ENCODE measurements around the gene STK24. TPM values are rescaled to one million over a fixed set of nuclear protein-coding genes. Genes with fewer than 3 reads are reported as not detected.
A peak's percentile ranks its signal among the peaks of the same experiment; 100 is the strongest.

Gene STK24
- total and polyA plus RNA-seq, 2 of the 8 experiments (the other 6 are each of a cell fraction or from before 2014, with no cell fraction given), result 62.8 to 143 TPM

GRCh38 chr13:98626298-98626935, 49.5 kb upstream of the STK24 start:
- H3K18ac ChIP-seq (ENCODE audit: extremely low read depth, low read length), result no peak overlapping the region
- no peak overlapping the region for H4K91ac ChIP-seq (replicated peaks; ENCODE audit: insufficient read length, low read length)
- H3K4me2 ChIP-seq (ENCODE audit: insufficient read depth in 1 of 2, low read depth in 2 of 2, low read length in 2 of 2), result no peak overlapping the region
- H2AFZ ChIP-seq (ENCODE audit: low read length), result no peak overlapping the region
- H2BK15ac ChIP-seq (ENCODE audit: low read length), result no peak overlapping the region
- no peaks in the 10 kb centered on the region for H3K27me3 ChIP-seq (replicated peaks in 1 of 4; ENCODE audit: control insufficient read depth in 3 of 4, extremely low read depth in 1 of 4, insufficient read depth in 3 of 4, low read length in 3 of 4)
- no peaks in the 10 kb centered on the region for H3K9me3 ChIP-seq (ENCODE audit: insufficient read depth in 2 of 2, low read depth in 1 of 2, low read length in 1 of 2)
- no peak overlapping the region for H3K4ac ChIP-seq (replicated peaks; ENCODE audit: insufficient read length, low read depth, low read length)
- H3K23me2 ChIP-seq (ENCODE audit: low read depth, low read length), result no peaks in the 10 kb centered on the region
- H4K8ac ChIP-seq (ENCODE audit: extremely low read depth, insufficient read depth, low read length), result no peak overlapping the region
- no peak overlapping the region for H2BK120ac ChIP-seq (replicated peaks; ENCODE audit: low read depth, low read length)
- no peak for FAIRE-seq
- H3K79me1 ChIP-seq (ENCODE audit: low read depth, low read length), result no peaks in the 10 kb centered on the region
- WGBS, 2 experiments (ENCODE audit: extremely low coverage in 1 of 2, insufficient coverage in 1 of 2, insufficient read length in 1 of 2, insufficient replicate concordance in 2 of 2, low coverage in 1 of 2, low lambda C conversion rate in 2 of 2, missing lambda C conversion rate in 1 of 2), result no CpG with 5 or more reads among the region's 1 CpG
- ChIA-PET POLR2A (ENCODE audit: partially characterized antibody) (no interaction called here), CTCF (ENCODE audit: partially characterized antibody) (interaction anchor here (0.9 to 2.1 kb wide), 3 partner anchors 9 to 168 kb away, joined by 3 to 5 read pairs (median 3); no protein-coding TSS in a partner anchor)
- no peaks in the 10 kb centered on the region for H3K79me2 ChIP-seq (ENCODE audit: control insufficient read depth in 1 of 2, insufficient read depth in 2 of 2, low read length in 2 of 2)
- no peak overlapping the region for H2BK20ac ChIP-seq (ENCODE audit: low read length)
- H3K36me3 ChIP-seq (ENCODE audit: control insufficient read depth in 2 of 4, insufficient read depth in 4 of 4, low read length in 3 of 4), result no peaks in the 10 kb centered on the region
- H3K56ac ChIP-seq (replicated peaks; ENCODE audit: insufficient read length, low read depth, low read length), result no peak overlapping the region
- DNase-seq (ENCODE audit: low read depth in 1 of 2, low spot score in 2 of 2), result peak in 1 of 2 experiments; percentile 8
- H3K14ac ChIP-seq (ENCODE audit: insufficient read length), result no peak overlapping the region
- no peak overlapping the region for H3K23ac ChIP-seq (ENCODE audit: insufficient read length)
- no peak overlapping the region for H3K9ac ChIP-seq (replicated peaks in 1 of 4; ENCODE audit: extremely low read depth in 1 of 4, low read depth in 3 of 4, low read length in 3 of 4)
- H4K5ac ChIP-seq (ENCODE audit: insufficient read length, low read depth, low read length), result no peak overlapping the region
- H3K4me1 ChIP-seq (replicated peaks in 1 of 4; ENCODE audit: control insufficient read depth in 3 of 4, insufficient read depth in 4 of 4, low read length in 3 of 4), result 0 out of 7 replicates have a peak, but pooled peaks cover 0 to 3% (median 0%) of the 10 kb centered on the region in 4 experiments
- H4K20me1 ChIP-seq (replicated peaks in 1 of 2; ENCODE audit: control insufficient read depth in 1 of 2, insufficient read depth in 2 of 2, low read length in 2 of 2), result no peaks in the 10 kb centered on the region
- no peak overlapping the region for H3K4me3 ChIP-seq (ENCODE audit: extremely low read depth in 1 of 4, insufficient read depth in 2 of 4, low read depth in 3 of 4, low read length in 4 of 4)
- H2BK5ac ChIP-seq (ENCODE audit: low read depth, low read length), result no peak overlapping the region
- no peak overlapping the region for H2BK12ac ChIP-seq (ENCODE audit: low read depth, low read length)
- no peak overlapping the region for H2AK5ac ChIP-seq (ENCODE audit: low read depth, low read length)
- no peak overlapping the region for H3K27ac ChIP-seq (ENCODE audit: low read depth, low read length)
- TF ChIP-seq SIN3A (conservative IDR thresholded peaks at IDR 0.05 in 1 of 2, IDR thresholded peaks at IDR 0.05 in 1 of 2; ENCODE audit: low read depth in 1 of 2, low read length in 2 of 2), result no peak
- TF ChIP-seq SUZ12 (IDR thresholded peaks at IDR 0.05; ENCODE audit: low read length), result no peak
- TF ChIP-seq RXRA (IDR thresholded peaks at IDR 0.05; ENCODE audit: insufficient read depth, low read depth, low read length), result no peak
- TF ChIP-seq RBBP5 (IDR thresholded peaks at IDR 0.05; ENCODE audit: borderline replicate concordance, low read depth, low read length), result no peak
- no peak for TF ChIP-seq KDM4A (IDR thresholded peaks at IDR 0.05; ENCODE audit: low read depth, low read length, severe bottlenecking)
- TF ChIP-seq CBX5 (IDR thresholded peaks at IDR 0.05; ENCODE audit: low read depth, low read length), result no peak
- TF ChIP-seq SRF (IDR thresholded peaks at IDR 0.05; ENCODE audit: low read depth, low read length), result no peak
- no peak for TF ChIP-seq CEBPB (IDR thresholded peaks at IDR 0.05; ENCODE audit: low read depth, low read length)
- TF ChIP-seq CHD2 (IDR thresholded peaks at IDR 0.05; ENCODE audit: low read length), result no peak
- TF ChIP-seq EGR1 (IDR thresholded peaks at IDR 0.05; ENCODE audit: borderline replicate concordance, low read depth, low read length), result no peak
- TF ChIP-seq SP4 (IDR thresholded peaks at IDR 0.05; ENCODE audit: low read length), result no peak
- no peak for TF ChIP-seq KDM5A (IDR thresholded peaks at IDR 0.05; ENCODE audit: low read length)
- TF ChIP-seq POLR2AphosphoS5 (IDR thresholded peaks at IDR 0.05; ENCODE audit: low read depth, low read length), result no peak
